Endodermal cell (in vitro differentiated cells): Measurements from ENCODE around the gene DNAJB14. TPM values are rescaled to one million over a fixed set of nuclear protein-coding genes. Genes with fewer than 3 reads are reported as not detected.

Experiments
- DNase-seq: peaks from one replicate; pipeline ENCODE4 v3.0.0-alpha.2; 2017
- H3K27ac ChIP-seq: 2 replicates; pipeline ENCODE4 v1.5.1; 2013; ENCODE audit warnings: mild to moderate bottlenecking, low read depth, low read length, moderate library complexity
- H3K27me3 ChIP-seq: 2 replicates; pipeline ENCODE4 v1.6.1; 2013; ENCODE audit warnings: mild to moderate bottlenecking, low read length, moderate library complexity; ENCODE audit not compliant: insufficient read depth, control insufficient read depth, poor library complexity, severe bottlenecking
- H3K36me3 ChIP-seq: 2 replicates; pipeline ENCODE4 v1.7.0; 2013; ENCODE audit warnings: mild to moderate bottlenecking, low read length, moderate library complexity; ENCODE audit not compliant: control insufficient read depth, insufficient read depth
- H3K4me1 ChIP-seq: one replicate; pipeline ENCODE4 v1.7.0; 2013; ENCODE audit warnings: low read length; ENCODE audit not compliant: control insufficient read depth, insufficient read depth
- H3K4me3 ChIP-seq: 2 replicates; pipeline ENCODE4 v1.5.1; 2013; ENCODE audit warnings: mild to moderate bottlenecking, low read length, moderate library complexity
- H3K9ac ChIP-seq: 2 replicates; pipeline ENCODE4 v1.6.1; 2013; ENCODE audit warnings: mild to moderate bottlenecking, low read length, moderate library complexity; ENCODE audit not compliant: poor library complexity, severe bottlenecking; ENCODE audit errors: extremely low read depth
- H3K9me3 ChIP-seq: 2 replicates; pipeline ENCODE4 v1.6.1; 2013; ENCODE audit warnings: mild to moderate bottlenecking, low read length, moderate library complexity; ENCODE audit not compliant: control insufficient read depth
- H3K27ac Mint-ChIP-seq: 2 replicates; pipeline ENCODE4 v1.8.0; 2020; ENCODE audit warnings: mixed read lengths
- H3K27me3 Mint-ChIP-seq: 2 replicates; pipeline ENCODE4 v1.8.0; 2021; ENCODE audit warnings: mild to moderate bottlenecking, mixed read lengths; ENCODE audit not compliant: insufficient read depth
- H3K36me3 Mint-ChIP-seq: 2 replicates; pipeline ENCODE4 v1.8.0; 2020; ENCODE audit warnings: low read depth, mixed read lengths
- H3K4me1 Mint-ChIP-seq: 2 replicates; pipeline ENCODE4 v1.8.0; 2020; ENCODE audit warnings: mixed read lengths
- H3K4me3 Mint-ChIP-seq: 2 replicates; pipeline ENCODE4 v1.8.0; 2020; ENCODE audit warnings: mild to moderate bottlenecking, moderate library complexity, mixed read lengths
- H3K9me3 Mint-ChIP-seq: 2 replicates; pipeline ENCODE4 v1.8.0; 2020; ENCODE audit warnings: mild to moderate bottlenecking, mixed read lengths
- CTCF ChIP-seq: fragments of 200-600 bp; sonication (generic); conservative IDR thresholded peaks from 2 replicates; pipeline ENCODE4 v1.5.0; 2021; ENCODE audit warnings: antibody characterized with exemption, mild to moderate bottlenecking
- WGBS, 2 experiments: methylation state at CpG; one replicate each; pipeline versions ENCODE4 v1.1.5 to v1.1.7; 2013; ENCODE audit warnings: missing lambda C conversion rate in 2 of 2, mixed read lengths in 1 of 2; ENCODE audit not compliant: insufficient coverage in 1 of 2, insufficient read length in 1 of 2; 5-methylcytosine and 5-hydroxymethylcytosine counted together
- total RNA-seq, 2 donors: library from RNA; stranded (reverse); fragmentation: NEBNext Ultra II Directional in 1 of 2; extraction: Animal tissue kit (Norgen Biotek cat#: 25700) in 1 of 2; gene quantifications; 2 replicates in 1 of 2; 3 replicates in 1 of 2; pipeline ENCODE4 v1.2.1, GENCODE V29; 2021

The DNAJB14 gene
- total RNA-seq, 2 donors from 2014 or later: 50.3 to 62.5 TPM

GRCh38 chr4:99853190-99853589 lies 93.2 kb downstream of the DNAJB14 start:
- no peak overlapping the region for H3K4me3 ChIP-seq
- Mint-ChIP-seq H3K4me3 (no peak overlapping the region), H3K27me3 (no peaks in the 10 kb centered on the region), H3K4me1 (no peaks in the 10 kb centered on the region), H3K27ac (no peak overlapping the region), H3K9me3 (no peaks in the 10 kb centered on the region), H3K36me3 (no peaks in the 10 kb centered on the region)
- H3K9ac ChIP-seq: no peak overlapping the region
- H3K36me3 ChIP-seq: no peaks in the 10 kb centered on the region
- no peak for TF ChIP-seq CTCF
- no peak for DNase-seq
- no peaks in the 10 kb centered on the region for H3K9me3 ChIP-seq
- H3K27ac ChIP-seq: no peak overlapping the region
- no peaks in the 10 kb centered on the region for H3K4me1 ChIP-seq
- 90% methylated on average over 3 of the region's 3 CpGs; no CpG with 5 or more reads in 1 of the 2 experiments for WGBS, 2 experiments
- H3K27me3 ChIP-seq: no peaks in the 10 kb centered on the region

DNA sequence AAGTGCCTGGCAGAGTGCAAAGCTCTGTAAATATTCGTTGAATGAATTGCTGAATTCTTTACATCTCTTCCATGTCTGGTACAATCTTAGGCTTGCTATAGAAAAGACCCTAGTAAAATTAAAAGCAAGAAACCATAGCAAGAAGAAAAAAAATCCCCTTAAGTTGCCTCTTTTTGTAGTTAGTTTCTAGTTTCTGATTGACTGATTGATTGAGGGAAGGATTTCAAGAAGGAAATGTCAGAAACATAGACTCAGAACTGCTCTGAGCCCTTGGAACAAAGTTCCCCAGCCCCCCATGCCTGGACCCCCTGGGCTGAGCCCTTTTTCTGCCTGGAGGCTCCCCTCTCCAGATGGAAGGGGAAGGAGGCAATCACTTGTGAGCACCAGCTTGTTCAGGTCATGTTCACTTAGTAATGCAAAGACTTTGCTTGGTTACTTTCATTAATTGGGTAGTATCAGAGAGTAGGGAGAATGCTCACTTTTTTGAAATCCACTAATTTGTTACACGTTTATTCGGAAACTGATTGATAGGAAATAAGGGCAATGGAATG lies 94.1 kb downstream of the DNAJB14 start:
- Mint-ChIP-seq H3K36me3 (no peaks in the 10 kb centered on the region), H3K4me3 (no peak overlapping the region), H3K27ac (no peak overlapping the region), H3K27me3 (no peaks in the 10 kb centered on the region), H3K9me3 (no peaks in the 10 kb centered on the region), H3K4me1 (no peaks in the 10 kb centered on the region)
- H3K36me3 ChIP-seq: no peaks in the 10 kb centered on the region
- 86% methylated on average over 3 of the region's 3 CpGs; no CpG with 5 or more reads in 1 of the 2 experiments for WGBS, 2 experiments
- DNase-seq: no peak
- no peak overlapping the region for H3K9ac ChIP-seq
- H3K9me3 ChIP-seq: no peaks in the 10 kb centered on the region
- no peak overlapping the region for H3K27ac ChIP-seq
- no peak overlapping the region for H3K4me3 ChIP-seq
- H3K27me3 ChIP-seq: no peaks in the 10 kb centered on the region
- H3K4me1 ChIP-seq: no peaks in the 10 kb centered on the region
- TF ChIP-seq CTCF: no peak

- Mint-ChIP-seq H3K27me3 (no peaks in the 10 kb centered on the region), H3K4me1 (no peaks in the 10 kb centered on the region), H3K9me3 (no peaks in the 10 kb centered on the region), H3K4me3 (no peak overlapping the region), H3K27ac (no peak overlapping the region), H3K36me3 (no peaks in the 10 kb centered on the region)
- no peaks in the 10 kb centered on the region for H3K36me3 ChIP-seq
- H3K27ac ChIP-seq: no peak overlapping the region
- DNase-seq: no peak
- no peaks in the 10 kb centered on the region for H3K27me3 ChIP-seq
- no peak overlapping the region for H3K9ac ChIP-seq
- no peak overlapping the region for H3K4me3 ChIP-seq
- no peaks in the 10 kb centered on the region for H3K9me3 ChIP-seq
- 90 to 93% methylated on average over 4 of the region's 4 CpGs for WGBS, 2 experiments
- H3K4me1 ChIP-seq: no peaks in the 10 kb centered on the region
- no peak for TF ChIP-seq CTCF
These were observed 97.8 kb downstream of the DNAJB14 start for GRCh38 chr4:99848591-99849001.
